Measurements from ENCODE around the gene CSMD2.

CSMD2 gene

GRCh38 chr1:33955096-33955495 lies 209.9 kb downstream of the CSMD2 start:
- no peaks in the 10 kb centered on the region for H3K9me3 ChIP-seq (ENCODE audit: insufficient read depth, low read length)
- H3K27me3 ChIP-seq (ENCODE audit: low read length), result no peaks in the 10 kb centered on the region
- no peaks in the 10 kb centered on the region for H3K36me3 ChIP-seq (ENCODE audit: low read length)
- TF ChIP-seq CTCF (IDR thresholded peaks at IDR 0.05; ENCODE audit: insufficient read depth, low read length, poor library complexity, severe bottlenecking) (no peak), EZH2phosphoT487 (conservative IDR thresholded peaks at IDR 0.05; ENCODE audit: low read length) (no peak)
- H4K20me1 ChIP-seq (ENCODE audit: low read depth, low read length), result no peaks in the 10 kb centered on the region
- no peak overlapping the region for H3K4me3 ChIP-seq (ENCODE audit: insufficient read depth, low read length, poor library complexity, severe bottlenecking)
- H3K27ac ChIP-seq (ENCODE audit: low read depth, low read length), result no peak overlapping the region
- H3K4me2 ChIP-seq (ENCODE audit: low read depth, low read length, poor library complexity, severe bottlenecking), result no peak overlapping the region
- H3K9ac ChIP-seq (ENCODE audit: low read length), result no peak overlapping the region
- no peaks in the 10 kb centered on the region for H3K79me2 ChIP-seq (ENCODE audit: insufficient read depth, low read length)
- no peak overlapping the region for H2AFZ ChIP-seq (ENCODE audit: low read depth, low read length, severe bottlenecking)
- H3K9me2 ChIP-seq (replicated peaks; ENCODE audit: insufficient read depth, low read length), result no peaks in the 10 kb centered on the region
- no peaks in the 10 kb centered on the region for H3F3A ChIP-seq (ENCODE audit: insufficient read depth)

GRCh38 chr1:33949570-33949969 lies 215.5 kb downstream of the CSMD2 start:
- Histone ChIP-seq H3K9me3 (ENCODE audit: insufficient read depth, low read length) (no peaks in the 10 kb centered on the region), H3F3A (ENCODE audit: insufficient read depth) (no peaks in the 10 kb centered on the region), H3K27ac (ENCODE audit: low read depth, low read length) (no peak overlapping the region), H3K36me3 (ENCODE audit: low read length) (no peaks in the 10 kb centered on the region), H3K27me3 (ENCODE audit: low read length) (no peaks in the 10 kb centered on the region), H4K20me1 (ENCODE audit: low read depth, low read length) (no peaks in the 10 kb centered on the region), H2AFZ (ENCODE audit: low read depth, low read length, severe bottlenecking) (no peak overlapping the region), H3K9me2 (replicated peaks; ENCODE audit: insufficient read depth, low read length) (no peaks in the 10 kb centered on the region), H3K9ac (ENCODE audit: low read length) (no peak overlapping the region), H3K4me3 (ENCODE audit: insufficient read depth, low read length, poor library complexity, severe bottlenecking) (no peak overlapping the region), H3K4me2 (ENCODE audit: low read depth, low read length, poor library complexity, severe bottlenecking) (no peak overlapping the region), H3K79me2 (ENCODE audit: insufficient read depth, low read length) (no peaks in the 10 kb centered on the region)
- no peak for TF ChIP-seq EZH2phosphoT487 (conservative IDR thresholded peaks at IDR 0.05; ENCODE audit: low read length)
- no peak for TF ChIP-seq CTCF (IDR thresholded peaks at IDR 0.05; ENCODE audit: insufficient read depth, low read length, poor library complexity, severe bottlenecking)

- Histone ChIP-seq H3K79me2 (ENCODE audit: insufficient read depth, low read length) (no peaks in the 10 kb centered on the region), H3K27me3 (ENCODE audit: low read length) (no peaks in the 10 kb centered on the region), H3F3A (ENCODE audit: insufficient read depth) (no peaks in the 10 kb centered on the region), H3K4me2 (ENCODE audit: low read depth, low read length, poor library complexity, severe bottlenecking) (no peak overlapping the region), H3K4me3 (ENCODE audit: insufficient read depth, low read length, poor library complexity, severe bottlenecking) (no peak overlapping the region), H3K36me3 (ENCODE audit: low read length) (no peaks in the 10 kb centered on the region), H2AFZ (ENCODE audit: low read depth, low read length, severe bottlenecking) (no peak overlapping the region), H4K20me1 (ENCODE audit: low read depth, low read length) (no peaks in the 10 kb centered on the region), H3K27ac (ENCODE audit: low read depth, low read length) (no peak overlapping the region), H3K9me3 (ENCODE audit: insufficient read depth, low read length) (no peaks in the 10 kb centered on the region), H3K9me2 (replicated peaks; ENCODE audit: insufficient read depth, low read length) (no peaks in the 10 kb centered on the region), H3K9ac (ENCODE audit: low read length) (no peak overlapping the region)
- TF ChIP-seq CTCF (IDR thresholded peaks at IDR 0.05; ENCODE audit: insufficient read depth, low read length, poor library complexity, severe bottlenecking), result no peak
- no peak for TF ChIP-seq EZH2phosphoT487 (conservative IDR thresholded peaks at IDR 0.05; ENCODE audit: low read length)
These were observed 216.7 kb downstream of the CSMD2 start for GRCh38 chr1:33948291-33948690.
